Prostate gland (tissue), 2 donors: ENCODE data around the gene STAC2. TPM values are rescaled to one million over a fixed set of nuclear protein-coding genes. Genes with fewer than 3 reads are reported as not detected.

ENCODE experiments used
- DNase-seq: peaks from one replicate; pipeline ENCODE4 v3.0.0-alpha.2; 2019; ENCODE audit warnings: low spot score
- H3K27ac ChIP-seq, 2 donors: fragments of 200-600 bp; sonication (generic); 2 replicates each; pipeline ENCODE4 v1.5.1; 2017 to 2019
- H3K27me3 ChIP-seq: fragments of 200-600 bp; sonication (generic); replicated peaks from 2 replicates; pipeline ENCODE4 v1.5.1; 2019; ENCODE audit not compliant: insufficient read depth
- H3K36me3 ChIP-seq, 2 donors: fragments of 200-600 bp; sonication (generic); 1 replicate in 1 of 2; 2 replicates in 1 of 2; pipeline versions ENCODE4 v1.5.1 to v1.8.1; 2017 to 2019
- H3K4me1 ChIP-seq: fragments of 200-600 bp; sonication (generic); replicated peaks from 2 replicates; pipeline ENCODE4 v1.5.1; 2019
- H3K4me3 ChIP-seq, 2 donors: fragments of 200-600 bp; sonication (generic); 2 replicates each; pipeline ENCODE4 v1.5.1; 2017 to 2019
- H3K9me3 ChIP-seq: fragments of 200-600 bp; sonication (generic); 2 replicates; pipeline ENCODE4 v1.5.1; 2017
- CTCF ChIP-seq, 4 experiments: fragments of 200-600 bp in 2 of 4; fragments of 450-650 bp in 2 of 4; sonication (generic) in 2 of 4; IDR thresholded peaks; 1 replicate in 3 of 4; 2 replicates in 1 of 4; pipeline ENCODE4 v1.5.1; 2016 to 2019; ENCODE audit warnings: antibody characterized with exemption in 4 of 4, mild to moderate bottlenecking in 2 of 4, moderate library complexity in 2 of 4
- POLR2A ChIP-seq: fragments of 450-650 bp; IDR thresholded peaks from one replicate; pipeline ENCODE4 v1.6.1; 2016; ENCODE audit warnings: antibody characterized with exemption, mild to moderate bottlenecking
- POLR2AphosphoS5 ChIP-seq: sonication (generic); formaldehyde crosslinking; IDR thresholded peaks from one replicate; pipeline ENCODE4 v1.6.1; 2017; ENCODE audit warnings: antibody characterized with exemption
- WGBS: methylation state at CpG from one replicate; pipeline ENCODE4 v1.1.5; 2018; 5-methylcytosine and 5-hydroxymethylcytosine counted together
- intact Hi-C: fragments of 100-400 bp; cut with DNase I; formaldehyde crosslinking; loops from one replicate; pipeline ENCODE4 v1.14.2; 2022
- total RNA-seq, 2 donors: library from RNA; depleted of rRNA; stranded (reverse); fragments of >200 nt; gene quantifications; one replicate each; pipeline ENCODE4 v1.1.0, GENCODE V29; 2016

The STAC2 gene
- total RNA-seq, 2 donors from 2014 or later: 3.9 to 4.8 TPM

- Histone ChIP-seq H3K36me3 (peaks cover 11 to 15% of the 10 kb centered on the region in 2 donors), H3K4me3 (no peak overlapping the region), H3K27me3 (no peaks in the 10 kb centered on the region), H3K9me3 (no peaks in the 10 kb centered on the region), H3K4me1 (peaks cover 17% of the 10 kb centered on the region), H3K27ac (no peak overlapping the region)
- 65% methylated on average over 7 of the region's 7 CpGs for WGBS
- TF ChIP-seq POLR2AphosphoS5 (no peak), POLR2A (no peak), CTCF (IDR thresholded peaks at IDR 0.05) (no peak)
- intact Hi-C loops: loop anchor here (5.0 kb wide), 1 partner anchor 34 kb away; no protein-coding TSS in a partner anchor
- DNase-seq: no peak
Observed at GRCh38 chr17:39208136-39208535, 17.6 kb downstream of the STAC2 start.

GRCh38 chr17:39205112-39205526 is 20.6 kb downstream of the STAC2 start:
- Histone ChIP-seq H3K4me3 (no peak overlapping the region), H3K36me3 (peaks cover 11 to 22% of the 10 kb centered on the region in 2 donors), H3K27ac (no peak overlapping the region), H3K27me3 (no peaks in the 10 kb centered on the region), H3K9me3 (no peaks in the 10 kb centered on the region), H3K4me1 (peaks cover 21% of the 10 kb centered on the region)
- no peak for DNase-seq
- TF ChIP-seq POLR2AphosphoS5 (no peak), CTCF (IDR thresholded peaks at IDR 0.05) (no peak), POLR2A (no peak)
- 85% methylated on average over 3 of the region's 3 CpGs for WGBS
- intact Hi-C loops: loop anchor here (5.0 kb wide), 1 partner anchor 37 kb away; no protein-coding TSS in a partner anchor

- intact Hi-C loops: no loop called here
- no peak for TF ChIP-seq POLR2AphosphoS5
- TF ChIP-seq POLR2A: no peak
- no peak for TF ChIP-seq CTCF (IDR thresholded peaks at IDR 0.05)
- Histone ChIP-seq H3K4me3 (no peak overlapping the region), H3K27me3 (no peaks in the 10 kb centered on the region), H3K36me3 (peaks cover 11 to 22% of the 10 kb centered on the region in 2 donors), H3K27ac (no peak overlapping the region), H3K4me1 (peaks cover 12% of the 10 kb centered on the region), H3K9me3 (no peaks in the 10 kb centered on the region)
- DNase-seq: no peak
- WGBS: 79% methylated on average over 8 of the region's 8 CpGs
Observed at GRCh38 chr17:39204245-39204644, 21.5 kb downstream of the STAC2 start.

GRCh38 chr17:39200957-39201510 is 24.7 kb downstream of the STAC2 start:
- DNase-seq: no peak
- Histone ChIP-seq H3K4me3 (peak overlapping the region; percentile 77 to 88), H3K27ac (peak overlapping the region; percentile 95 to 96), H3K4me1 (peaks cover 6% of the 10 kb centered on the region), H3K36me3 (peaks cover 11 to 22% of the 10 kb centered on the region in 2 donors), H3K27me3 (no peaks in the 10 kb centered on the region), H3K9me3 (no peaks in the 10 kb centered on the region)
- WGBS: 33% methylated on average over 11 of the region's 11 CpGs
- intact Hi-C loops: no loop called here
- TF ChIP-seq CTCF (IDR thresholded peaks at IDR 0.05) (no peak), POLR2AphosphoS5 (no peak), POLR2A (no peak)
